Osteoblast (primary cell): ENCODE results near the gene NGFR. TPM values are rescaled to one million over a fixed set of nuclear protein-coding genes. Genes with fewer than 3 reads are reported as not detected.

Source experiments
- DNase-seq: peaks from one replicate; pipeline ENCODE4 v3.0.0; 2011; ENCODE audit warnings: low spot score, mixed read lengths; ENCODE audit not compliant: insufficient read length; ENCODE audit errors: missing footprints
- H2AFZ ChIP-seq: 2 replicates; pipeline ENCODE4 v1.6.0; 2011; ENCODE audit warnings: mild to moderate bottlenecking, low read length
- H3K27ac ChIP-seq: 2 replicates; pipeline ENCODE4 v1.5.1; 2011; ENCODE audit warnings: mild to moderate bottlenecking, low read depth, low read length, moderate library complexity
- H3K27me3 ChIP-seq: 2 replicates; pipeline ENCODE4 v1.6.0; 2012; ENCODE audit warnings: mild to moderate bottlenecking, control low read depth, inconsistent platforms, low read length, moderate library complexity; ENCODE audit not compliant: insufficient read depth
- H3K36me3 ChIP-seq: 2 replicates; pipeline ENCODE4 v1.5.1; 2011; ENCODE audit warnings: mild to moderate bottlenecking, low read length, control low read depth, moderate library complexity; ENCODE audit not compliant: insufficient read depth
- H3K4me1 ChIP-seq: 2 replicates; pipeline ENCODE4 v1.5.1; 2011; ENCODE audit warnings: mild to moderate bottlenecking, low read length, control low read depth, moderate library complexity; ENCODE audit not compliant: insufficient read depth
- H3K4me2 ChIP-seq: 2 replicates; pipeline ENCODE4 v1.6.0; 2011; ENCODE audit warnings: mild to moderate bottlenecking, low read length; ENCODE audit not compliant: insufficient read depth
- H3K4me3 ChIP-seq: fragments of 200-600 bp; sonication (generic); 3 replicates; pipeline ENCODE4 v1.5.1; 2012; ENCODE audit warnings: mild to moderate bottlenecking, low read length, inconsistent platforms; ENCODE audit not compliant: insufficient read depth
- H3K79me2 ChIP-seq: 2 replicates; pipeline ENCODE4 v1.6.0; 2012; ENCODE audit warnings: mild to moderate bottlenecking, low read length, control low read depth, inconsistent platforms; ENCODE audit not compliant: insufficient read depth
- H3K9me3 ChIP-seq: 2 replicates; pipeline ENCODE4 v1.5.1; 2011; ENCODE audit warnings: low read depth, low read length, control low read depth
- H4K20me1 ChIP-seq: 2 replicates; pipeline ENCODE4 v1.6.0; 2012; ENCODE audit warnings: mild to moderate bottlenecking, low read length, control low read depth; ENCODE audit not compliant: insufficient read depth
- CTCF ChIP-seq: IDR thresholded peaks from 2 replicates; pipeline ENCODE4 v1.5.1; 2011; ENCODE audit warnings: mild to moderate bottlenecking, low read depth, low read length, moderate library complexity; ENCODE audit errors: extremely low read depth
- total RNA-seq: library from RNA; depleted of rRNA; stranded (reverse); fragments of >200 nt; gene quantifications from 2 replicates; pipeline ENCODE4 v1.2.3, GENCODE V29; 2012

The NGFR gene
- total RNA-seq, 1 donor, result under 0.01 TPM

GRCh38 chr17:49546546-49547535 lies 51.7 kb downstream of the NGFR start:
- Histone ChIP-seq H3K36me3 (no peaks in the 10 kb centered on the region), H3K27me3 (peaks cover 24% of the 10 kb centered on the region), H4K20me1 (no peaks in the 10 kb centered on the region), H3K4me2 (no peak overlapping the region), H3K4me1 (no peaks in the 10 kb centered on the region), H3K27ac (no peak overlapping the region), H3K79me2 (no peaks in the 10 kb centered on the region), H2AFZ (no peak overlapping the region), H3K4me3 (no peak overlapping the region), H3K9me3 (no peaks in the 10 kb centered on the region)
- DNase-seq, result peak; percentile 58
- no peak for TF ChIP-seq CTCF

GRCh38 chr17:49547566-49547965 lies 52.5 kb downstream of the NGFR start:
- Histone ChIP-seq H4K20me1 (no peaks in the 10 kb centered on the region), H3K9me3 (no peaks in the 10 kb centered on the region), H3K27me3 (peaks cover 24% of the 10 kb centered on the region), H3K36me3 (no peaks in the 10 kb centered on the region), H3K4me3 (no peak overlapping the region), H3K4me2 (no peak overlapping the region), H2AFZ (no peak overlapping the region), H3K79me2 (no peaks in the 10 kb centered on the region), H3K4me1 (no peaks in the 10 kb centered on the region), H3K27ac (no peak overlapping the region)
- peak; percentile 87 for DNase-seq
- TF ChIP-seq CTCF, result no peak

GRCh38 chr17:49548051-49548505 lies 53.0 kb downstream of the NGFR start:
- H3K27ac ChIP-seq, result no peak overlapping the region
- H3K27me3 ChIP-seq, result peaks cover 24% of the 10 kb centered on the region
- H3K4me3 ChIP-seq, result no peak overlapping the region
- H3K79me2 ChIP-seq, result no peaks in the 10 kb centered on the region
- no peaks in the 10 kb centered on the region for H3K36me3 ChIP-seq
- DNase-seq, result peak; percentile 63
- H3K9me3 ChIP-seq, result no peaks in the 10 kb centered on the region
- H4K20me1 ChIP-seq, result no peaks in the 10 kb centered on the region
- no peak overlapping the region for H2AFZ ChIP-seq
- no peak overlapping the region for H3K4me2 ChIP-seq
- H3K4me1 ChIP-seq, result no peaks in the 10 kb centered on the region
- no peak for TF ChIP-seq CTCF

GRCh38 chr17:49548506-49549310 lies 53.6 kb downstream of the NGFR start:
- Histone ChIP-seq H3K27ac (no peak overlapping the region), H3K9me3 (no peaks in the 10 kb centered on the region), H3K79me2 (no peaks in the 10 kb centered on the region), H3K4me1 (no peaks in the 10 kb centered on the region), H2AFZ (no peak overlapping the region), H4K20me1 (no peaks in the 10 kb centered on the region), H3K27me3 (peaks cover 24% of the 10 kb centered on the region), H3K4me2 (no peak overlapping the region), H3K36me3 (no peaks in the 10 kb centered on the region), H3K4me3 (no peak overlapping the region)
- peak; percentile 95 for DNase-seq
- peak; percentile 83 for TF ChIP-seq CTCF
